DMS53 (cell line): ENCODE results near the gene CMTM5.
"Not testable (repeated sequence)": the region's sequence is repeated elsewhere in the genome, so short reads cannot be mapped to it uniquely, and the experiment has no call there.

Experiments used
- DNase-seq: peaks from one replicate; lab custom pipeline; 2025; lab: John Stamatoyannopoulos, UW

CMTM5 gene

GRCh38 chr14:23414906-23415820 lies 38.3 kb downstream of the CMTM5 start:
- no peak for DNase-seq

DNA sequence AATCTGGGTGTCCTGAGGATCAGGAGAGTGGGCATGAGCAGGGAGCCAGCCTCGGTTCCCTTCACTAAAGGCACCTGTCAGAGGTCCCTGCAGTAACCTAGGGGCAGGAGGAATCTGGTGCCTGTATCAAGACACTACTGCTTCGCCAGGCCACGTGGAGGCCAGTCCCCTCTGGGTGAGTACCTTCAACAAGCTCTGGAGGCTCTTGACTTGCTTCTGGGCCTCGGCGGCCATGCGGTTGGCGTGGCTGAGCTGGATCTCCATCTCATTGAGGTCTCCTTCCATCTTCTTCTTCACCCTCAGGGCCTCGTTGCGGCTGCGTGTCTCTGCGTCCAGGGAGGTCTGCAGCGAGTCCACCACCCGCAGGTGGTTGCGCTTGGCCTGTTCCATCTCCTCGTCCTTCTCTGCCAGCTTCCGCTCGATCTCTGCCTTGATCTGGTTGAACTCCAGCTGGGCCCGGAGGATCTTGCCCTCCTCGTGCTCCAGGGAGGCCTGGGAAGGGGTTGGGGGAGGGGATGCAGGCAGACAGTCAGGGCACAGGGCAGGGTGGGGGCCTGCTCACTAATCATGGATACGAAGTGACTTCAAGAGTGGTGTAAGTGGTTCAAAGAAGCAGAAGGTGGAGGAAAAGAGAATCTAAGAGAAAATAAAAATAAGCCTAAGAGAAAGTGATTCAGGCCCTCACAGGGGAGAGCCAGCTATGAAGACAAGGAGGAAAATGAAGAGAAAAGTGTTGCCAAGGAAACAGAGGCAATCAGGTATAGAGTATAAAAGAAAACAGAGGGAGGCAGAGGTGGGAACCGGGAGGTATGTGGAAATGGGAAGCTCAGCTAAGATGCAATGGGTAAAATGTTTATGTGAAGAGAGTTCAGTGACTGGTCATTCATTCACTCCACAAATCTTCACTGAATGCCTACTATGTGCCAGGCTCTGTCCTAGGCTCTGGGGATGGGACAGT lies 39.3 kb downstream of the CMTM5 start:
- no peak for DNase-seq

DNA sequence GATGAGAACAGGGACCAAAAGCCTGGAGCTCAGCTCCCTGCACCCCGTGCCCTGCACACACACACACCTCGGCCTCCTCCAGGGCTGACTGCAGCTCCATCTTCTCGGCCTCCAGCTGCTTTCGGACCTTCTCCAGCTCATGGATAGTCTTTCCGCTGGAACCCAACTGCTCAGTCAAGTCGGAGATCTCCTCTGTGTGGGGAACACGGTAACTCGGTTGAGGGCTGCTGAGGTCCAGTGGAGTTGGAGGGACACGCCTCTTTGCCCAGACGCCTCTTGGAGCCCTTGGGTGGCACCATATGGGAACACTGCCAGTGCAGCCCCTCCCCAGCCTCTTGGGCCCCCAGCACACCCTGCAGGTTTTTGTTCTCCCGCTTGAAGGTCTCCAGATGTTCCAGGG lies 40.0 kb downstream of the CMTM5 start:
- no peak for DNase-seq

GRCh38 chr14:23417269-23417668 lies 40.4 kb downstream of the CMTM5 start:
- not testable (repeated sequence) for DNase-seq

- no peak for DNase-seq
These were observed 41.2 kb downstream of the CMTM5 start for GRCh38 chr14:23418021-23418420.

GRCh38 chr14:23419646-23420045 lies 42.8 kb downstream of the CMTM5 start:
- DNase-seq, result not testable (repeated sequence)

GRCh38 chr14:23421594-23421993 lies 44.7 kb downstream of the CMTM5 start:
- DNase-seq, result no peak

- DNase-seq, result no peak
These were observed 46.8 kb downstream of the CMTM5 start for GRCh38 chr14:23423657-23424056.

GRCh38 chr14:23425169-23425568 lies 48.3 kb downstream of the CMTM5 start:
- DNase-seq, result no peak

- not testable (repeated sequence) for DNase-seq
These were observed 49.0 kb downstream of the CMTM5 start for GRCh38 chr14:23425798-23426197.

- DNase-seq, result no peak
These were observed 52.0 kb downstream of the CMTM5 start for GRCh38 chr14:23428686-23429495.
